KMS-11 (cell line): Measurements from ENCODE around the gene MCRS1.

ENCODE experiments used
- H2AFZ ChIP-seq: fragments of 200-600 bp; sonication (generic); 2 replicates; pipeline ENCODE4 v1.6.1; 2016; ENCODE audit warnings: antibody characterized with exemption, mixed run types, low read depth
- H3K27ac ChIP-seq: fragments of 200-600 bp; sonication (generic); 2 replicates; pipeline ENCODE4 v1.6.1; 2016; ENCODE audit warnings: mild to moderate bottlenecking, mixed run types
- H3K27me3 ChIP-seq: fragments of 200-600 bp; sonication (generic); 2 replicates; pipeline ENCODE4 v1.6.1; 2017; ENCODE audit warnings: mild to moderate bottlenecking, low read depth, mixed run types, moderate library complexity; ENCODE audit not compliant: insufficient read depth
- H3K36me3 ChIP-seq: fragments of 200-600 bp; sonication (generic); 2 replicates; pipeline ENCODE4 v1.6.1; 2017; ENCODE audit warnings: mild to moderate bottlenecking, mixed run types; ENCODE audit not compliant: insufficient read depth
- H3K4me1 ChIP-seq: fragments of 200-600 bp; sonication (generic); 2 replicates; pipeline ENCODE4 v1.6.1; 2016; ENCODE audit warnings: mild to moderate bottlenecking, low read depth, mixed run types; ENCODE audit not compliant: poor library complexity, severe bottlenecking
- H3K4me2 ChIP-seq: fragments of 200-600 bp; sonication (generic); 2 replicates; pipeline ENCODE4 v1.7.0; 2016; ENCODE audit warnings: mild to moderate bottlenecking, mixed run types
- H3K4me3 ChIP-seq: fragments of 200-600 bp; sonication (generic); IDR thresholded peaks from 2 replicates; pipeline ENCODE4 v1.6.1; 2017; ENCODE audit warnings: low read depth, low read length, mixed read lengths; ENCODE audit not compliant: insufficient read depth
- H3K79me2 ChIP-seq: fragments of 200-600 bp; sonication (generic); 2 replicates; pipeline ENCODE4 v1.6.1; 2016; ENCODE audit warnings: low read depth, mixed run types; ENCODE audit not compliant: insufficient read depth
- H3K9ac ChIP-seq: fragments of 200-600 bp; sonication (generic); 2 replicates; pipeline ENCODE4 v1.6.1; 2016; ENCODE audit warnings: mild to moderate bottlenecking, mixed run types
- H4K20me1 ChIP-seq: fragments of 200-600 bp; sonication (generic); 2 replicates; pipeline ENCODE4 v1.6.1; 2016; ENCODE audit warnings: mild to moderate bottlenecking, mixed run types; ENCODE audit not compliant: insufficient read depth
- TF ChIP-seq, protein P1 (sequence below): fragments of 200-600 bp; sonication (generic); conservative IDR thresholded peaks from 2 replicates; pipeline ENCODE4 v1.6.1; 2017; ENCODE audit warnings: low read depth, mild to moderate bottlenecking, antibody characterized with exemption, low read length, moderate library complexity, mixed read lengths

The MCRS1 gene

DNA sequence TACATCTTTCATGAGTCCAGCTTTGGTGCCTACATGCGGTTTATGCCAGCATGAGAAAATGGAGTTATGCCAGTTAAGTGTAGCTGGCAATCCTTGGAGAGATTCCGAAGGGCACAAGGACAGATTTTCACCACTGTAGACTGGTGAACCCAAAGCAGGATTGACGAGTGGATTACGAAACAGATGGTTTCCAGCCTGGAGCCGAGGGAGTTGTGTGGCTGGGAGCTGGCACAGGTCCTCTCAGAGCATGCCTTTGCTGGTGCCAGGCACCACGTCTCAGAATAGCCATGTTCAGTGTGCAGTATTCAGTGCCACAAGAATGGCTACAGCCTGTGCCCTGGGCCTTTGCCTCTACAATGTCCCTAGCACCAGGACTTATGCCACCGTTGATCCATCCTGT lies 15.9 kb downstream of the MCRS1 start:
- Histone ChIP-seq H3K36me3 (no peaks in the 10 kb centered on the region), H3K4me2 (no peak overlapping the region), H3K27me3 (peaks cover 18% of the 10 kb centered on the region; the same call in 1 of the 2 replicates), H3K9ac (no peak overlapping the region), H4K20me1 (no peaks in the 10 kb centered on the region), H3K79me2 (no peaks in the 10 kb centered on the region), H3K4me3 (no peak overlapping the region), H3K4me1 (no peaks in the 10 kb centered on the region), H2AFZ (no peak overlapping the region), H3K27ac (no peak overlapping the region)
- TF ChIP-seq, protein P1, sequence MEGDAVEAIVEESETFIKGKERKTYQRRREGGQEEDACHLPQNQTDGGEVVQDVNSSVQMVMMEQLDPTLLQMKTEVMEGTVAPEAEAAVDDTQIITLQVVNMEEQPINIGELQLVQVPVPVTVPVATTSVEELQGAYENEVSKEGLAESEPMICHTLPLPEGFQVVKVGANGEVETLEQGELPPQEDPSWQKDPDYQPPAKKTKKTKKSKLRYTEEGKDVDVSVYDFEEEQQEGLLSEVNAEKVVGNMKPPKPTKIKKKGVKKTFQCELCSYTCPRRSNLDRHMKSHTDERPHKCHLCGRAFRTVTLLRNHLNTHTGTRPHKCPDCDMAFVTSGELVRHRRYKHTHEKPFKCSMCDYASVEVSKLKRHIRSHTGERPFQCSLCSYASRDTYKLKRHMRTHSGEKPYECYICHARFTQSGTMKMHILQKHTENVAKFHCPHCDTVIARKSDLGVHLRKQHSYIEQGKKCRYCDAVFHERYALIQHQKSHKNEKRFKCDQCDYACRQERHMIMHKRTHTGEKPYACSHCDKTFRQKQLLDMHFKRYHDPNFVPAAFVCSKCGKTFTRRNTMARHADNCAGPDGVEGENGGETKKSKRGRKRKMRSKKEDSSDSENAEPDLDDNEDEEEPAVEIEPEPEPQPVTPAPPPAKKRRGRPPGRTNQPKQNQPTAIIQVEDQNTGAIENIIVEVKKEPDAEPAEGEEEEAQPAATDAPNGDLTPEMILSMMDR, result no peak

DNA sequence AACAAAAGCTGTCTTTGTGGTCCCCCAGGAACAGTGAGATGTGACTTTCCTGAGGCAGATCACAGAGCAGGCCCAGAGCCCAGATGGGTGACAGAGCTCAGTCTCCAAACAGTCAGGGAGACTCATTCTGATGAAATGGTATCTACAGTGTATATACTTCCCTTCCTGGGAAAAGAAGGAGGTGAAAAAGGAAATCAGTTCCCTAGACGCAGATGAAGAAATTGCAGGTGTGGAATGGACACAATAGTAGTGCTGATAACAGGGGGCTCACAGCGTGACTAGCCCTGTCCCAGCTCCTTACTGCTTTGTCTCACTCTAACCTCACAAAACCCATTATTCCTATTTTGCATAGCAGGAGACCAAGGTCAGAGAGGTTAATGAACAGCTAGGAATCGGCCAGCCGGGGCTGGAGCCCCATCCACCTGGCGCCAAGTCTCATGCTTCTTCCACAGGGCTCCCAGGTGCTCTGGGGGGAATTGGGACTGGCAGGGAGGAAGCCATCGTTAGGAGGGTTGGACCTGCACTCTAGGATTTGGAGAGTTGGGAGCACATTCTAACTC lies 17.2 kb downstream of the MCRS1 start:
- TF ChIP-seq, protein P1, result no peak
- Histone ChIP-seq H3K4me1 (no peaks in the 10 kb centered on the region), H3K27me3 (peaks cover 18% of the 10 kb centered on the region; the same call in 1 of the 2 replicates), H3K27ac (no peak overlapping the region), H3K36me3 (no peaks in the 10 kb centered on the region), H3K79me2 (no peaks in the 10 kb centered on the region), H2AFZ (no peak overlapping the region), H3K9ac (no peak overlapping the region), H3K4me2 (no peak overlapping the region), H3K4me3 (no peak overlapping the region), H4K20me1 (no peaks in the 10 kb centered on the region)

DNA sequence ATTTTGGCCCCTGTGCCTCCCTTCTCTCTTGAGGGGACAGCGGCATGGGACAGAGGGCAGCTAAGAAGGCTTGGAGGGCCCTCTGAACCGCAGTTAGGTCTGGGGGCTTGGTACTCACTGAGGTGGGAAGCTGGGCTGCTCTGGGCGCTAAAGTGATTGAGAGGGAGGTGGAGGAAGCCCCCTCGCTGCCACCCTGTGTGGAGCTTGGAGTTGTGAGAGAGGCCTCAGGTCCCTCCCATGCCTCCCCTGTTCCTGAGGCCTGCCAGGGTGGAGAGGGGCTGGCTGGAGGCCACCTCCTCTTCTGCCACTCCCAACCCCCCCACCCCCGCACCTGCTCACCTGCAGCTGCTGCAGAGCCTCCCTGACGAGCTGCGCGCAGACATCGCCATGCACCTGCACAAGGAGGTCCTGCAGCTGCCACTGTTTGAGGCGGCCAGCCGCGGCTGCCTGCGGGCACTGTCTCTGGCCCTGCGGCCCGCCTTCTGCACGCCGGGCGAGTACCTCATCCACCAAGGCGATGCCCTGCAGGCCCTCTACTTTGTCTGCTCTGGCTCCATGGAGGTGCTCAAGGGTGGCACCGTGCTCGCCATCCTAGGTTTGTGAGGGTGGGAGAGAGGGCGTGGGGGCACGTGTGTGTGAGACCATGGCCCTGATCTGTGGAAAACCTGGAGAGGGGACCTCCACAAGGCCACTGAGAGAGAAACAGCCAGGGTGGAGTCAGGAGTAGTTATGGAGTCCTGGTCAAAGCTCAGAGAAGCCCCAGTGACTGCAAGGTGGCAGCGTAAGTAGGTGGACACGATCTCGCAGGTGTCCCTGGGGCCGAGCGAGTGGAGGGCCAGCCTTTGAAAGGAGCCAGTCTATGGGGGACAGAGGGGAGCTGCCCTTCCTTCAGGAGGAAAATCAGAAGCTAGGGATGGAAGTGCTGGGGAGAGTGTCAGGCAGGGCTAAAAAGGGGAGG lies 17.9 kb downstream of the MCRS1 start:
- Histone ChIP-seq H3K27ac (no peak overlapping the region), H2AFZ (no peak overlapping the region), H3K27me3 (peaks cover 18% of the 10 kb centered on the region; the same call in 1 of the 2 replicates), H3K4me2 (no peak overlapping the region), H3K9ac (no peak overlapping the region), H4K20me1 (no peaks in the 10 kb centered on the region), H3K4me3 (no peak overlapping the region), H3K36me3 (no peaks in the 10 kb centered on the region), H3K79me2 (no peaks in the 10 kb centered on the region), H3K4me1 (no peaks in the 10 kb centered on the region)
- TF ChIP-seq, protein P1, result no peak

DNA sequence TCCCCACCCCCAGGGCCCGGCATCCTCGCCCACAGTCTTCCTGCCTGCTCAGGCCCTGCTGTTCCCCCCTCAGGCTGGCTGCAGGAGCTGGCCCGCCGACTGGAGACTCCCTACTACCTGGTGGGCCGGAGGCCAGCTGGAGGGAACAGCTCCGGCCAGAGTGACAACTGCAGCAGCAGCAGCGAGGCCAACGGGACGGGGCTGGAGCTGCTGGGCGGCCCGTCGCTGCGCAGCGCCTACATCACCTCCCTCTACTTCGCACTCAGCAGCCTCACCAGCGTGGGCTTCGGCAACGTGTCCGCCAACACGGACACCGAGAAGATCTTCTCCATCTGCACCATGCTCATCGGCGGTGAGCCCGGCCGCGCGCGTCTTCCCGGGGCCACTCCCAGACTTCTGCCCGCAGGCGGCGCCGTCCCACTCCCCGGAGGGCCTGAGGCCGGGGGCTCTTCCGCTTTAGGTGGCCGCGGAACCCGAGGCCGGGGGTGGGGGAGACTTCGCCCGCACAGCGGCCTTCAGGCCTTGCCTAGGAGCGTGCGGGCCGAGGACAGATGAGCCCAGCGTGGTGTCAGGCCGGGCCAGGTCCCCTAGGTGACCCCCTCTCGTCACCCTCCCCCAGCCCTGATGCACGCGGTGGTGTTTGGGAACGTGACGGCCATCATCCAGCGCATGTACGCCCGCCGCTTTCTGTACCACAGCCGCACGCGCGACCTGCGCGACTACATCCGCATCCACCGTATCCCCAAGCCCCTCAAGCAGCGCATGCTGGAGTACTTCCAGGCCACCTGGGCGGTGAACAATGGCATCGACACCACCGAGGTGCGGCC lies 18.9 kb downstream of the MCRS1 start:
- Histone ChIP-seq H3K27ac (no peak overlapping the region), H3K9ac (no peak overlapping the region), H3K79me2 (no peaks in the 10 kb centered on the region), H3K4me3 (no peak overlapping the region), H4K20me1 (no peaks in the 10 kb centered on the region), H3K4me2 (no peak overlapping the region), H3K36me3 (no peaks in the 10 kb centered on the region), H2AFZ (no peak overlapping the region), H3K27me3 (peaks cover 18% of the 10 kb centered on the region; the same call in 1 of the 2 replicates), H3K4me1 (no peaks in the 10 kb centered on the region)
- TF ChIP-seq, protein P1, result no peak
